OCI-LY3 (cell line): ENCODE measurements around the gene ZSCAN16.
"Not testable (repeated sequence)": the region's sequence is repeated elsewhere in the genome, so short reads cannot be mapped to it uniquely, and the experiment has no call there.

ENCODE experiments used
- H2AFZ ChIP-seq: fragments of 200-600, 300-600 bp; shearing (Covaris generic); 2 replicates; pipeline ENCODE4 v1.6.0; 2014; ENCODE audit warnings: antibody characterized with exemption, low read depth, low read length
- H3K27ac ChIP-seq: fragments of 200-600, 300-600 bp; sonication (generic); 2 replicates; pipeline ENCODE4 v1.5.1; 2014; ENCODE audit warnings: mild to moderate bottlenecking, low read length, moderate library complexity, mixed read lengths
- H3K27me3 ChIP-seq: fragments of 200-600, 300-600 bp; sonication (generic); 2 replicates; pipeline ENCODE4 v1.6.1; 2014; ENCODE audit warnings: low read depth, low read length, mixed read lengths
- H3K36me3 ChIP-seq: fragments of 200-600, 300-600 bp; sonication (generic); replicated peaks from 2 replicates; pipeline ENCODE3; 2014; ENCODE audit warnings: low read depth, low read length, mixed read lengths
- H3K4me1 ChIP-seq: fragments of 300-600, 200-600 bp; sonication (generic); 2 replicates; pipeline ENCODE4 v1.6.1; 2014; ENCODE audit warnings: low read length, mixed read lengths
- H3K4me2 ChIP-seq: fragments of 200-600, 300-600 bp; sonication (generic); 2 replicates; pipeline ENCODE4 v1.6.1; 2014; ENCODE audit warnings: low read length, mixed read lengths
- H3K4me3 ChIP-seq: fragments of 300-600, 200-600 bp; sonication (generic); 2 replicates; pipeline ENCODE4 v1.5.1; 2014; ENCODE audit warnings: antibody characterized with exemption, mild to moderate bottlenecking, low read length, moderate library complexity
- H3K79me2 ChIP-seq: fragments of 300-600, 200-600 bp; shearing (Covaris generic); 2 replicates; pipeline ENCODE4 v1.6.1; 2014; ENCODE audit warnings: mild to moderate bottlenecking, low read length, mixed read lengths
- H3K9ac ChIP-seq: fragments of 300-600, 200-600 bp; shearing (Covaris generic); 2 replicates; pipeline ENCODE4 v1.6.0; 2014; ENCODE audit warnings: mild to moderate bottlenecking, low read length, moderate library complexity
- H3K9me3 ChIP-seq: fragments of 200-600, 300-600 bp; shearing (Covaris generic); 2 replicates; pipeline ENCODE4 v1.6.1; 2014; ENCODE audit warnings: low read length, mixed read lengths; ENCODE audit not compliant: insufficient read depth
- H4K20me1 ChIP-seq: fragments of 200-600, 300-600 bp; sonication (generic); 2 replicates; pipeline ENCODE4 v1.6.1; 2016; ENCODE audit warnings: low read length, mixed read lengths; ENCODE audit not compliant: insufficient read depth
- EZH2phosphoT487 ChIP-seq: fragments of 200-600 bp; shearing (Covaris generic); IDR thresholded peaks from 2 replicates; pipeline ENCODE4 v1.6.1; 2018; ENCODE audit warnings: antibody characterized with exemption, mixed run types, low read depth
- TF ChIP-seq, protein P1 (sequence below): fragments of 200-600, 300-600 bp; sonication (generic); IDR thresholded peaks from 2 replicates; pipeline ENCODE4 v1.5.1; 2014; ENCODE audit warnings: antibody characterized with exemption, low read length, low read depth

The ZSCAN16 gene

DNA sequence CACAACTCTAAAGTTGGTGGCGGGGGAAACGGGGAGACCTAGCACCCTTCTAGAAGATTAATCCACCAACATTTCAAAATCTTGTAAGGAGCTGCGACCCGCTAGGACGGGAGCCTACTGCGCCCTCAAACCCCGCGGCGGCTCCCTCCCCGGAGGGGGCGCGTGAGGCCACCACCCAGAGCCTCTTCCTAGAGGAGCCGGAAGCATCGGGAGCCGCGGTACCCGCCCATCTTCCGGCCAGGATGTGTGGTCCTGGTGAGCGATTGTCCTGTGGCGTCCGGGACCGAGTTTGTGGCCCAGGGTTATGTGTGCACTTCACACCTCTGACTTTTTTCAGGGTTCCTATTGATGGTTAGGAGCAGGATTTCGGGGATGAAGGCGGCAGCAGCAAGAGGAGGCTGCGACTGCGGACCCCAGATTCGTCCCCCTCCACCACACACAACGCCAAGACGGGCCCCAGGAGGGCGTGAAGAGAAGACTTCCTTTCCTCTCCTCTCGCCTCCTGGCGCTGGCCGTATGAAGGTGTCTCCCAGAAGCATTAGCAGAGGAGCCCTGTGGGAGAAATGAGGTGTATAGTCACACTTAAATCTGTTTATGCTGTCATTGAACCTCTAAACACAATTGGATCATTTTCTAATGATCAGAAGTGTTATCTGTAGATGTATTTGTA is 33.4 kb upstream of the ZSCAN16 start:
- H3K27ac ChIP-seq = no peak overlapping the region
- TF ChIP-seq EZH2phosphoT487 = no peak
- TF ChIP-seq, protein P1, sequence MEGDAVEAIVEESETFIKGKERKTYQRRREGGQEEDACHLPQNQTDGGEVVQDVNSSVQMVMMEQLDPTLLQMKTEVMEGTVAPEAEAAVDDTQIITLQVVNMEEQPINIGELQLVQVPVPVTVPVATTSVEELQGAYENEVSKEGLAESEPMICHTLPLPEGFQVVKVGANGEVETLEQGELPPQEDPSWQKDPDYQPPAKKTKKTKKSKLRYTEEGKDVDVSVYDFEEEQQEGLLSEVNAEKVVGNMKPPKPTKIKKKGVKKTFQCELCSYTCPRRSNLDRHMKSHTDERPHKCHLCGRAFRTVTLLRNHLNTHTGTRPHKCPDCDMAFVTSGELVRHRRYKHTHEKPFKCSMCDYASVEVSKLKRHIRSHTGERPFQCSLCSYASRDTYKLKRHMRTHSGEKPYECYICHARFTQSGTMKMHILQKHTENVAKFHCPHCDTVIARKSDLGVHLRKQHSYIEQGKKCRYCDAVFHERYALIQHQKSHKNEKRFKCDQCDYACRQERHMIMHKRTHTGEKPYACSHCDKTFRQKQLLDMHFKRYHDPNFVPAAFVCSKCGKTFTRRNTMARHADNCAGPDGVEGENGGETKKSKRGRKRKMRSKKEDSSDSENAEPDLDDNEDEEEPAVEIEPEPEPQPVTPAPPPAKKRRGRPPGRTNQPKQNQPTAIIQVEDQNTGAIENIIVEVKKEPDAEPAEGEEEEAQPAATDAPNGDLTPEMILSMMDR = no peak
- no peaks in the 10 kb centered on the region for H4K20me1 ChIP-seq
- H3K9ac ChIP-seq = no peak overlapping the region
- H3K36me3 ChIP-seq = peaks cover 50% of the 10 kb centered on the region
- peaks cover 6% of the 10 kb centered on the region; the same call in 1 of the 2 replicates for H3K9me3 ChIP-seq
- H3K79me2 ChIP-seq = no peaks in the 10 kb centered on the region
- no peaks in the 10 kb centered on the region for H3K27me3 ChIP-seq
- H3K4me1 ChIP-seq = no peaks in the 10 kb centered on the region
- no peak overlapping the region for H3K4me2 ChIP-seq
- H3K4me3 ChIP-seq = no peak overlapping the region
- H2AFZ ChIP-seq = no peak overlapping the region

DNA sequence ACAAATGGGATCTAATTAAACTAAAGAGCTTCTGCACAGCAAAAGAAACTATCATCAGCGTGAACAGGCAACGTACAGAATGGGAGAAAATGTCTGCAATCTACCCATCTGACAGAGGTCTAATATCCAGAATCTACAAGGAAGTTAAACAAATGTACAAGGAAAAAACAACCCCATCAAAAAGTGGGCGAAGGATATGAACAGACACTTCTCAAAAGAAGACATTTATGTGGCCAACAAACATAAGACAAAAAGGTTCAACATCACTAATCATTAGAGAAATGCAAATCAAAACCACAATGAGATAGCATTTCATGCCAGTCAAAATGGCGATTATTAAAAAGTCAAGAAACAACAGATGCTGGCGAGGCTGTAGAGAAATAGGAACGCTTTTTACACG is 22.2 kb upstream of the ZSCAN16 start:
- not testable (repeated sequence) for H3K9me3 ChIP-seq, H3K4me3 ChIP-seq, H3K27me3 ChIP-seq, H3K36me3 ChIP-seq, H2AFZ ChIP-seq, H4K20me1 ChIP-seq, H3K27ac ChIP-seq, H3K9ac ChIP-seq, H3K4me2 ChIP-seq, H3K79me2 ChIP-seq
- H3K4me1 ChIP-seq = peaks cover 11% of the 10 kb centered on the region; the same call in 1 of the 2 replicates

DNA sequence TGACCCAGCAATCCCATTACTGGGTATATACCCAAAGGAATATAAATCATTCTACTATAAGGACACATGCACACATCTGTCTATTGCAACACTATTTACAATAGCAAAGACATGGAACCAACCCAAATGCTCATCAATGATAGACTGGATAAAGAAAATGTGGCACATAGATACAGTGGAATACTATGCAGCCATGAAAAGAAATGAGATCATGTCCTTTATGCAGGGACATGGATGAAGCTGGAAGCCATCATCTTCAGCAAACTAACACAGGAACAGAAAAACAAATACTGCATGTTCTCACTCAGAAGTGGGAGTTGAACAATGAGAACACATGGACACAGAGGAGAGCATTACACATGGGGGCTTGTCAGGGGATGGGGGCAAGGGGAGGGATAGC is 21.7 kb upstream of the ZSCAN16 start:
- H3K4me2 ChIP-seq, H3K4me3 ChIP-seq, H4K20me1 ChIP-seq, H3K79me2 ChIP-seq, H2AFZ ChIP-seq, H3K9ac ChIP-seq, H3K27ac ChIP-seq, H3K9me3 ChIP-seq, H3K36me3 ChIP-seq, H3K27me3 ChIP-seq: not testable (repeated sequence)
- H3K4me1 ChIP-seq = peaks cover 11% of the 10 kb centered on the region; the same call in 1 of the 2 replicates

DNA sequence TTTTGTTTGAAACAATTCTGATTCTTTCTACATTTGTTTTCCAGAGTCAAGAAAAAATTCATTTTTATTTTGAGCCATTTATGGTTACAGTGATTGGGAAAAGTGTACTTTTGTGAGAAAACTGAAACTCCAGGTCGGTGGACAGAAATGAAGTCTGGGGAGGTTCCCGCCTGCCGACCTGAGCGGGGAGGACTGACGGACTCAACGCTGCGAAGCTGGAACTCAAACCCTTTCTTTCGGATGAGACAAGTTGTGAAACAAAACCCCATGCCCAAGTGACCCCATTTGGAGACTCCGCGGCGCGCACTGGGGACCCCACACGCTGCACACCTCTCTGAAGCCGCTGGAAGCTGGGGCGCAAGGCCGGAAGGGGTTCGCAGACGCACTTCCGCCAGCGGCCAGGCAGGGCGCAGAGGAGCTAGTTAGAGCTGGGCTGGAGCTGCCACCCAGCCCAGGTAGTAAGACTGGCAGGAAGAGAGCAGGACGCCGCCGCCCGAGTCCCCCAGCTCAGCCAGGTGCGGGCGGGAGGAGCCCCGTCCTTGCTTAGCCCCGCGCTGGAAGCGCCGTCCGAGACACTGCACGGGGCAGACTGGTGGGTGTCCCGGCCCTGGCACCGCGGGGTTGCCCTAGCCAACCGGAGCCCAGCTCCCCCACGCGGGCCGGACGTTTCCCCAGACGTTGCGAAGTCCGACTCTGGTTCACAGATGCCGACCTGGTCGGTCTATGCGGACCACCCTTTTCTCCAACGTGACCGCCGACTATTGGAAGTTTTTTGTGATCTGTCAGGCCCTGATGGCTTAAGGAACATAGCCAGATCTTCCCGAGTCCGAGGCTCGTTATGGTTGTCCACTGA is 19.8 kb upstream of the ZSCAN16 start:
- TF ChIP-seq, protein P1 = no peak; the same call in 1 of the 2 replicates
- TF ChIP-seq EZH2phosphoT487 = no peak
- Histone ChIP-seq H3K36me3 (no peaks in the 10 kb centered on the region), H3K27ac (peak overlapping the region; percentile 72), H3K4me1 (peaks cover 11% of the 10 kb centered on the region; the same call in 1 of the 2 replicates), H3K9me3 (no peaks in the 10 kb centered on the region), H3K9ac (peak overlapping the region; percentile 82), H3K4me2 (peak overlapping the region; percentile 81), H4K20me1 (no peaks in the 10 kb centered on the region), H3K27me3 (no peaks in the 10 kb centered on the region), H3K79me2 (no peaks in the 10 kb centered on the region), H3K4me3 (peak overlapping the region; percentile 90), H2AFZ (peak overlapping the region; percentile 94)

DNA sequence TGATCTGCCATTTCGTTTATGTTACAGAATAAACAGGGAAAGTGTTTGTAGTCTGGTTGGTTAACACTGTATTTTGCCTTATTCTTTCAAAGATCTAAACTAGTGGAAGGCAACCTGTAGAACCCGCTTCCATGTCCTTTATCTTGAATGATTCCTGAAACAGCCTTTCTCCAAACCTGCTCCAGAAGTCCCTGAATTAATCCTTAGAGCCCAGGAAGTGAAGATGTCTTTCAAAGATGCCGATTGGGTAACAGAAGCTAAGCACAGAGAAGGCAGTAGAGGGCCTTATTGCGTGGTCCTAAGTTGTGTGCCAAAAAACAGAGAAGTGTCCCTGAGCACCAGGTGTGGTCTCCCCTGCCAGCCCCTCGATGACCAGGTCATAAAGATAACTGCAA is 19.2 kb upstream of the ZSCAN16 start:
- Histone ChIP-seq H3K9me3 (no peaks in the 10 kb centered on the region), H3K4me1 (peaks cover 11% of the 10 kb centered on the region; the same call in 1 of the 2 replicates), H3K9ac (peak overlapping the region; percentile 82), H2AFZ (peak overlapping the region; percentile 94), H3K79me2 (no peaks in the 10 kb centered on the region), H3K4me2 (peak overlapping the region; percentile 81), H3K36me3 (no peaks in the 10 kb centered on the region), H3K4me3 (peak overlapping the region; percentile 90), H3K27me3 (no peaks in the 10 kb centered on the region), H4K20me1 (no peaks in the 10 kb centered on the region), H3K27ac (peak overlapping the region; percentile 72)
- TF ChIP-seq EZH2phosphoT487 = no peak
- TF ChIP-seq, protein P1 = no peak
